ENCODE results near the gene ARHGAP15.

GRCh38 chr2:143617803-143618415, 488.7 kb downstream of the ARHGAP15 start:
- TF ChIP-seq CTCF (IDR thresholded peaks at IDR 0.05) (no peak), POLR2A (IDR thresholded peaks at IDR 0.05) (no peak), POLR2AphosphoS5 (IDR thresholded peaks at IDR 0.05) (no peak), EP300 (IDR thresholded peaks at IDR 0.05; ENCODE audit: low read depth) (no peak)

Measured in transverse colon (tissue), 4 donors.